Upper lobe of left lung (tissue), 4 donors: ENCODE results near the gene SKOR1.

Experiments used
- POLR2A ChIP-seq, 4 donors: fragments of 450-650 bp; IDR thresholded peaks; one replicate each; pipeline ENCODE4 v1.5.1; 2016 to 2017; ENCODE audit warnings: antibody characterized with exemption in 4 of 4, mild to moderate bottlenecking in 2 of 4
- TF ChIP-seq, protein P1 (sequence below), 6 experiments: fragments of 450-650 bp in 4 of 6; fragments of 200-600 bp in 2 of 6; sonication (generic) in 2 of 6; IDR thresholded peaks; one replicate each; pipeline ENCODE4 v1.5.1; 2016 to 2019; ENCODE audit warnings: antibody characterized with exemption in 6 of 6

DNA sequence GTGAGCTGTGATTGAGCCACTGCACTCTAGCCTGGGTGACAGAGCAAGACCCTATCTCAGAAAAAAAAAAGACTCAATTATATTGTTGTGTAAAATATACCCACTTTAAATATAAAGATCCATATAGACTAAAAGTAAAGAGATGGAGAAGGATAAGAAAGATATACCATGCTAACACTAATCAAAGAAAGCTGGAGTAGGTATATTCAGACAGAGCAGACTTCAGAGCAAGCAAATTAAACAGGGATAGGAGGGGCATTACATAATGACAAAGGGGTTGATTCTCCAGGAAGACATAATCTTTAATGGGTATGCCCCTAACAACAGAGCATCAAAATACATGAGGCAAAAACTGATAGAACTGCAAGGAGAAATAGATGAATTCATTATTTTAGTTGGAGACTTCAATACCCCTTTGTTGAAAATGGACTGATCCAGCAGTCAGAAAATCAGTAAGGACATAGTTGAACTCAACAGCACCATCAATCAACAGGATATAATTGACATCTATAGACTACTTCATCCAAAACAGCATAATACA, 45.6 kb downstream of the SKOR1 start:
- TF ChIP-seq, protein P1, sequence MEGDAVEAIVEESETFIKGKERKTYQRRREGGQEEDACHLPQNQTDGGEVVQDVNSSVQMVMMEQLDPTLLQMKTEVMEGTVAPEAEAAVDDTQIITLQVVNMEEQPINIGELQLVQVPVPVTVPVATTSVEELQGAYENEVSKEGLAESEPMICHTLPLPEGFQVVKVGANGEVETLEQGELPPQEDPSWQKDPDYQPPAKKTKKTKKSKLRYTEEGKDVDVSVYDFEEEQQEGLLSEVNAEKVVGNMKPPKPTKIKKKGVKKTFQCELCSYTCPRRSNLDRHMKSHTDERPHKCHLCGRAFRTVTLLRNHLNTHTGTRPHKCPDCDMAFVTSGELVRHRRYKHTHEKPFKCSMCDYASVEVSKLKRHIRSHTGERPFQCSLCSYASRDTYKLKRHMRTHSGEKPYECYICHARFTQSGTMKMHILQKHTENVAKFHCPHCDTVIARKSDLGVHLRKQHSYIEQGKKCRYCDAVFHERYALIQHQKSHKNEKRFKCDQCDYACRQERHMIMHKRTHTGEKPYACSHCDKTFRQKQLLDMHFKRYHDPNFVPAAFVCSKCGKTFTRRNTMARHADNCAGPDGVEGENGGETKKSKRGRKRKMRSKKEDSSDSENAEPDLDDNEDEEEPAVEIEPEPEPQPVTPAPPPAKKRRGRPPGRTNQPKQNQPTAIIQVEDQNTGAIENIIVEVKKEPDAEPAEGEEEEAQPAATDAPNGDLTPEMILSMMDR (IDR thresholded peaks at IDR 0.05): no peak
- TF ChIP-seq POLR2A (IDR thresholded peaks at IDR 0.05): no peak
